ENCODE results near the gene FBXW7.

GRCh38 chr4:152571296-152571695 lies 35.4 kb upstream of the FBXW7 start:
- TF ChIP-seq REST (IDR thresholded peaks at IDR 0.05; ENCODE audit: low read depth) (no peak), CEBPB (IDR thresholded peaks at IDR 0.05; ENCODE audit: low read depth) (no peak), ZNF274 (IDR thresholded peaks at IDR 0.05; ENCODE audit: low read depth, low read length) (no peak), CTCF (IDR thresholded peaks at IDR 0.05 in 2 of 3, conservative IDR thresholded peaks at IDR 0.05 in 1 of 3; ENCODE audit: borderline replicate concordance in 1 of 3, insufficient read depth in 1 of 3, low read depth in 2 of 3, low read length in 2 of 3) (no peak), POLR2AphosphoS5 (IDR thresholded peaks at IDR 0.05; ENCODE audit: low read depth, low read length) (no peak), ZFX (IDR thresholded peaks at IDR 0.05) (no peak), SIN3A (IDR thresholded peaks at IDR 0.05; ENCODE audit: low read depth) (no peak), RAD21 (IDR thresholded peaks at IDR 0.05; ENCODE audit: low read depth) (no peak), POLR2A (IDR thresholded peaks at IDR 0.05; ENCODE audit: borderline replicate concordance, extremely low read depth, insufficient read depth, insufficient read length) (no peak), EZH2 (IDR thresholded peaks at IDR 0.05) (no peak)

Measured in HCT116 (cell line).